WTC11 (cell line): ENCODE data around the gene ASIC3. TPM values are rescaled to one million over a fixed set of nuclear protein-coding genes. Genes with fewer than 3 reads are reported as not detected.

ENCODE experiments used
- ATAC-seq: fragments of 200-7000 bp; cut with Tn5 transposase; 2 replicates; pipeline ENCODE4 v1.10.0; 2021; ENCODE audit warnings: mild to moderate bottlenecking, moderate library complexity
- CTCF ChIA-PET: fragments of 300-600 bp; sonication (Branson Sonifier 250); formaldehyde crosslinking; loops from one replicate; lab custom pipeline; 2021; ENCODE audit warnings: antibody characterized with exemption; lab: Charles Lee
- POLR2A ChIA-PET: fragments of 350-600 bp; sonication (Branson Sonifier 250); formaldehyde crosslinking; loops from one replicate; lab custom pipeline; 2021; ENCODE audit warnings: antibody characterized with exemption; lab: Charles Lee
- DNase-seq: peaks from one replicate; pipeline ENCODE4 v3.0.0; 2021; ENCODE audit warnings: low spot score
- H3K27ac Mint-ChIP-seq: 2 replicates; pipeline ENCODE4 v1.8.0; 2021; ENCODE audit warnings: mixed read lengths
- H3K27me3 Mint-ChIP-seq: 2 replicates; pipeline ENCODE4 v1.8.0; 2021; ENCODE audit warnings: low read depth, mild to moderate bottlenecking, moderate library complexity, mixed read lengths
- H3K36me3 Mint-ChIP-seq: 2 replicates; pipeline ENCODE4 v1.8.0; 2021; ENCODE audit warnings: mixed read lengths
- H3K4me1 Mint-ChIP-seq: 2 replicates; pipeline ENCODE4 v1.8.0; 2022; ENCODE audit warnings: mixed read lengths
- H3K4me3 Mint-ChIP-seq: 2 replicates; pipeline ENCODE4 v1.8.0; 2021; ENCODE audit warnings: mild to moderate bottlenecking, moderate library complexity, mixed read lengths
- H3K9me3 Mint-ChIP-seq: 2 replicates; pipeline ENCODE4 v1.8.0; 2021; ENCODE audit warnings: mixed read lengths
- CBFB ChIP-seq: sonication (generic); formaldehyde crosslinking; IDR thresholded peaks from 2 replicates; pipeline ENCODE4 v1.8.1; 2022; ENCODE audit warnings: mild to moderate bottlenecking, low read depth, missing genetic modification reagents
- CDX4 ChIP-seq: fragments of 250-450 bp; sonication (Bioruptor Pico); IDR thresholded peaks from 2 replicates; pipeline ENCODE4 v1.9.0; 2021; ENCODE audit warnings: moderate library complexity, mild to moderate bottlenecking, inconsistent platforms, borderline replicate concordance
- CREM ChIP-seq: sonication (generic); formaldehyde crosslinking; IDR thresholded peaks from 2 replicates; pipeline ENCODE4 v1.8.1; 2022; ENCODE audit warnings: mild to moderate bottlenecking, missing genetic modification reagents, moderate library complexity
- EMX1 ChIP-seq: fragments of 250-450 bp; sonication (Bioruptor Pico); IDR thresholded peaks from 2 replicates; pipeline ENCODE4 v1.8.0; 2021; ENCODE audit warnings: mild to moderate bottlenecking
- FOXP1 ChIP-seq: sonication (generic); formaldehyde crosslinking; IDR thresholded peaks from 2 replicates; pipeline ENCODE4 v1.8.0; 2022; ENCODE audit warnings: missing genetic modification reagents, mild to moderate bottlenecking, moderate library complexity, borderline replicate concordance
- GABPB1 ChIP-seq: sonication (generic); formaldehyde crosslinking; IDR thresholded peaks from 2 replicates; pipeline ENCODE4 v1.8.1; 2023; ENCODE audit warnings: mild to moderate bottlenecking, missing genetic modification reagents
- GRHL2 ChIP-seq: fragments of 250-450 bp; sonication (Bioruptor Pico); IDR thresholded peaks from 2 replicates; pipeline ENCODE4 v1.8.0; 2022; ENCODE audit warnings: mild to moderate bottlenecking, moderate library complexity; ENCODE audit not compliant: insufficient replicate concordance, severe bottlenecking
- GTF2I ChIP-seq: fragments of 250-450 bp; sonication (Bioruptor Pico); conservative IDR thresholded peaks from 2 replicates; pipeline ENCODE4 v1.4.0; 2021; ENCODE audit warnings: mild to moderate bottlenecking
- HMGA2 ChIP-seq: fragments of 250-450 bp; sonication (Bioruptor Pico); IDR thresholded peaks from 2 replicates; pipeline ENCODE4 v1.4.0; 2021; ENCODE audit warnings: mild to moderate bottlenecking, moderate library complexity
- JUN ChIP-seq: sonication (generic); formaldehyde crosslinking; IDR thresholded peaks from 2 replicates; pipeline ENCODE4 v1.8.0; 2023; ENCODE audit warnings: mild to moderate bottlenecking, missing genetic modification reagents
- MXD4 ChIP-seq: fragments of 250-450 bp; sonication (Bioruptor Pico); IDR thresholded peaks from 2 replicates; pipeline ENCODE4 v1.8.0; 2021; ENCODE audit warnings: mild to moderate bottlenecking, moderate library complexity, borderline replicate concordance
- NFE2L1 ChIP-seq: sonication (generic); formaldehyde crosslinking; IDR thresholded peaks from 2 replicates; pipeline ENCODE4 v1.8.1; 2023; ENCODE audit warnings: missing genetic modification reagents
- NR2C2 ChIP-seq: sonication (generic); formaldehyde crosslinking; IDR thresholded peaks from 2 replicates; pipeline ENCODE4 v1.8.0; 2022; ENCODE audit warnings: mild to moderate bottlenecking, missing genetic modification reagents
- PRRX2 ChIP-seq: fragments of 250-450 bp; sonication (Bioruptor Pico); IDR thresholded peaks from 2 replicates; pipeline ENCODE4 v1.8.0; 2021; ENCODE audit warnings: mild to moderate bottlenecking
- SOX15 ChIP-seq: fragments of 250-450 bp; sonication (Bioruptor Pico); IDR thresholded peaks from 2 replicates; pipeline ENCODE4 v1.9.0; 2021; ENCODE audit warnings: mild to moderate bottlenecking
- TCF7 ChIP-seq: sonication (generic); formaldehyde crosslinking; IDR thresholded peaks from 2 replicates; pipeline ENCODE4 v1.8.0; 2022; ENCODE audit warnings: mild to moderate bottlenecking, low read depth, missing genetic modification reagents, moderate library complexity
- TEAD4 ChIP-seq: sonication (generic); formaldehyde crosslinking; IDR thresholded peaks from 2 replicates; pipeline ENCODE4 v1.8.0; 2022; ENCODE audit warnings: mild to moderate bottlenecking, missing genetic modification reagents
- ZNF263 ChIP-seq: sonication (generic); formaldehyde crosslinking; IDR thresholded peaks from 2 replicates; pipeline ENCODE4 v1.8.1; 2022; ENCODE audit warnings: low read depth, mild to moderate bottlenecking, moderate library complexity, missing genetic modification reagents
- ZNF317 ChIP-seq: sonication (generic); formaldehyde crosslinking; IDR thresholded peaks from 2 replicates; pipeline ENCODE4 v1.8.1; 2023; ENCODE audit warnings: low read depth, mild to moderate bottlenecking, moderate library complexity, missing genetic modification reagents, borderline replicate concordance
- ZNF671 ChIP-seq: fragments of 250-450 bp; sonication (Bioruptor Pico); IDR thresholded peaks from 2 replicates; pipeline ENCODE4 v1.8.0; 2021; ENCODE audit warnings: mild to moderate bottlenecking
- total RNA-seq: library from RNA; stranded (reverse); gene quantifications from 3 replicates; pipeline ENCODE4 v1.2.3, GENCODE V29; 2021
- TF ChIP-seq, protein P1 (sequence below): fragments of 250-450 bp; sonication (Bioruptor Pico); IDR thresholded peaks from 2 replicates; pipeline ENCODE4 v1.9.0; 2021; ENCODE audit warnings: mild to moderate bottlenecking
- TF ChIP-seq, protein P2 (sequence below): sonication (generic); formaldehyde crosslinking; IDR thresholded peaks from 2 replicates; pipeline ENCODE4 v1.8.1; 2022; ENCODE audit warnings: mild to moderate bottlenecking, missing genetic modification reagents, moderate library complexity, borderline replicate concordance
- TF ChIP-seq, protein P3 (sequence below): sonication (generic); formaldehyde crosslinking; IDR thresholded peaks from 2 replicates; pipeline ENCODE4 v1.8.0; 2022; ENCODE audit warnings: mild to moderate bottlenecking, missing genetic modification reagents
- TF ChIP-seq, protein P4 (sequence below): sonication (generic); formaldehyde crosslinking; IDR thresholded peaks from 2 replicates; pipeline ENCODE4 v1.8.0; 2022; ENCODE audit warnings: mild to moderate bottlenecking, missing genetic modification reagents
- TF ChIP-seq, protein P5 (sequence below): fragments of 250-450 bp; sonication (Bioruptor Pico); IDR thresholded peaks from 2 replicates; pipeline ENCODE4 v2.1.2; 2022; ENCODE audit warnings: mild to moderate bottlenecking, moderate library complexity
- TF ChIP-seq, protein P6 (sequence below): fragments of 200-600 bp; IDR thresholded peaks from 2 replicates; pipeline ENCODE4 v1.8.0; 2022; ENCODE audit warnings: antibody characterized with exemption

ASIC3 gene
- total RNA-seq, 1 experiment from 2014 or later = 5.5 TPM

DNA sequence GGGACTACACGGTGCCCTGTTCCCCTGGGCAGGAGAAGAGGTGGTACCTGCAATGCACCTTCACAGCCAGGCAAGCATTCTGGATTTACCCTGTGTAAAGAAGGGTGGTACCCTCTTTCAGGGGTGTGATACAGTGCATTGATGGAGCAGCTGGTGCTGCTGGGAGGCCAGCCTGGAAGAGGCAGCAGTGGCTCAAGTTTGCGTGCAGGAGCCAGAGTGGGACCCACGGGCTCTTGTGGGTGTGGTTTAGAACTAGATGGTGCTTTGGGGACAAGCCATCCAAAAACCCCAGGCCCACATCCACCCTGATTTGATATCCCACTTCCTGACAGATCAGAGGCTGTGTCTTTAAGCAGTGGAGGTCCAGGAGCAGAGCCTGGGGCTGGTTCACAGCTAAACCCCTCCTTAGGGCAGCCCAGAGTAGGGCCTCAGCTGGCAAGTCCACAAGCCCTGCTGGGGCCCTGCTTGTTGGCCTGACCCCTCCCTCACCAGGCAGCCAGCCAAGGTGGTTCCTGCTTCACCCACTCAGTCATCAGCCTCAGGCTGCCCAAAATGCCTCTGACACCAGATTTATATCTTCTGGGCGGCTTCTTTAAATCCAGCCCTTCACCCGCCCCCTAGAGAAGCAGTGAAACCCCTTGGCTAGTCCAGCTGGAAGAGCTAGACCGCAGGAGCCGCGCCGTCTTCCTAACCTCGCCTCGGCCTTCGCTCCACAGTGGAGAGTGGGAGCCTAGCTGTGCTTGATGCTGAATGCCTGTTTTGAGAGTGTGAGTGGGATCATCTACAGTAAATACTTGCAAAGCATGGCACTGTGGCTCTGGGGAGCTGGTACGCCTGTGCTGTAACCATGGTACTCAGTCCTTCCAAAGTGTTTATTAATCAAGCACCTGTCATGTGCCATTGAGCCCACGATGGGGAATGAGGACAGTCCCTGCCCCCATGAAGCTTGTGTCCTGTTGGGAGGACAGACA, 1.4 kb upstream of the ASIC3 start (continued):
- no peak for TF ChIP-seq JUN

GRCh38 chr7:151048911-151049463, 656 bp downstream of the ASIC3 start:
- no peaks in the 10 kb centered on the region for H3K9me3 Mint-ChIP-seq
- DNase-seq = no peak
- H3K4me3 Mint-ChIP-seq = no peak overlapping the region
- ATAC-seq = no peak
- TF ChIP-seq PRRX2 = no peak
- no peak for TF ChIP-seq GRHL2 (CRISPR knock-in tag)
- no peak for TF ChIP-seq NR2C2 (CRISPR knock-in tag)
- TF ChIP-seq, protein P1, sequence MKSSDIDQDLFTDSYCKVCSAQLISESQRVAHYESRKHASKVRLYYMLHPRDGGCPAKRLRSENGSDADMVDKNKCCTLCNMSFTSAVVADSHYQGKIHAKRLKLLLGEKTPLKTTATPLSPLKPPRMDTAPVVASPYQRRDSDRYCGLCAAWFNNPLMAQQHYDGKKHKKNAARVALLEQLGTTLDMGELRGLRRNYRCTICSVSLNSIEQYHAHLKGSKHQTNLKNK (CRISPR knock-in tag) = no peak
- TF ChIP-seq, all 79 proteins: peak for 0
- CTCF ChIA-PET = interaction anchor here (0.9 to 4.2 kb wide), 5 partner anchors 16 to 75 kb away, joined by 3 to 34 read pairs (median 4); partner anchors contain the start of gene ABCB8
- Mint-ChIP-seq H3K4me1 (0 out of 2 replicates have a peak, but pooled peaks cover 2% of the 10 kb centered on the region), H3K36me3 (no peaks in the 10 kb centered on the region), H3K27ac (no peak overlapping the region), H3K27me3 (peaks cover 34% of the 10 kb centered on the region)
- POLR2A ChIA-PET = no interaction called here

- ChIA-PET CTCF (interaction anchor here (0.5 to 4.2 kb wide), 16 partner anchors 9 to 1218 kb away, joined by 3 to 34 read pairs (median 4); partner anchors contain the start of gene ABCB8), POLR2A (interaction anchor here (1.1 to 1.9 kb wide), 4 partner anchors 11 to 38 kb away, joined by 3 to 11 read pairs (median 4); partner anchors contain the start of gene FASTK)
- Mint-ChIP-seq H3K4me3 (no peak overlapping the region), H3K4me1 (peaks cover 3% of the 10 kb centered on the region; the same call in 1 of the 2 replicates), H3K9me3 (no peaks in the 10 kb centered on the region), H3K27me3 (peaks cover 34% of the 10 kb centered on the region), H3K27ac (no peak overlapping the region), H3K36me3 (no peaks in the 10 kb centered on the region; the same call in 1 of the 2 replicates)
- ATAC-seq = peak; percentile 85
- peak; percentile 90 for DNase-seq
- TF ChIP-seq EMX1 (no peak), CDX4 (CRISPR knock-in tag) (no peak), GABPB1 (no peak), CBFB (no peak; the same call in 1 of the 2 replicates), TEAD4 (CRISPR knock-in tag) (peak; percentile 96), SOX15 (CRISPR knock-in tag) (no peak), TCF7 (peak; percentile 96), MXD4 (CRISPR knock-in tag) (no peak), HMGA2 (CRISPR knock-in tag) (no peak), NFE2L1 (CRISPR knock-in tag) (peak; percentile 97), GTF2I (CRISPR knock-in tag) (no peak), ZNF263 (CRISPR knock-in tag) (no peak; the same call in 1 of the 2 replicates), ZNF317 (peak; percentile 78), PRRX2 (no peak), ZNF671 (CRISPR knock-in tag) (no peak), CREM (peak; percentile 80; the same call in 1 of the 2 replicates), FOXP1 (peak; percentile 99)
- TF ChIP-seq, protein P2, sequence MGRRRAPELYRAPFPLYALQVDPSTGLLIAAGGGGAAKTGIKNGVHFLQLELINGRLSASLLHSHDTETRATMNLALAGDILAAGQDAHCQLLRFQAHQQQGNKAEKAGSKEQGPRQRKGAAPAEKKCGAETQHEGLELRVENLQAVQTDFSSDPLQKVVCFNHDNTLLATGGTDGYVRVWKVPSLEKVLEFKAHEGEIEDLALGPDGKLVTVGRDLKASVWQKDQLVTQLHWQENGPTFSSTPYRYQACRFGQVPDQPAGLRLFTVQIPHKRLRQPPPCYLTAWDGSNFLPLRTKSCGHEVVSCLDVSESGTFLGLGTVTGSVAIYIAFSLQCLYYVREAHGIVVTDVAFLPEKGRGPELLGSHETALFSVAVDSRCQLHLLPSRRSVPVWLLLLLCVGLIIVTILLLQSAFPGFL (CRISPR knock-in tag) = no peak
- TF ChIP-seq, protein P3, sequence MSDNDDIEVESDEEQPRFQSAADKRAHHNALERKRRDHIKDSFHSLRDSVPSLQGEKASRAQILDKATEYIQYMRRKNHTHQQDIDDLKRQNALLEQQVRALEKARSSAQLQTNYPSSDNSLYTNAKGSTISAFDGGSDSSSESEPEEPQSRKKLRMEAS (CRISPR knock-in tag) = peak; percentile 99
- TF ChIP-seq, protein P4, sequence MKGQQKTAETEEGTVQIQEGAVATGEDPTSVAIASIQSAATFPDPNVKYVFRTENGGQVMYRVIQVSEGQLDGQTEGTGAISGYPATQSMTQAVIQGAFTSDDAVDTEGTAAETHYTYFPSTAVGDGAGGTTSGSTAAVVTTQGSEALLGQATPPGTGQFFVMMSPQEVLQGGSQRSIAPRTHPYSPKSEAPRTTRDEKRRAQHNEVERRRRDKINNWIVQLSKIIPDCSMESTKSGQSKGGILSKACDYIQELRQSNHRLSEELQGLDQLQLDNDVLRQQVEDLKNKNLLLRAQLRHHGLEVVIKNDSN = peak; percentile 82
- TF ChIP-seq, protein P5, sequence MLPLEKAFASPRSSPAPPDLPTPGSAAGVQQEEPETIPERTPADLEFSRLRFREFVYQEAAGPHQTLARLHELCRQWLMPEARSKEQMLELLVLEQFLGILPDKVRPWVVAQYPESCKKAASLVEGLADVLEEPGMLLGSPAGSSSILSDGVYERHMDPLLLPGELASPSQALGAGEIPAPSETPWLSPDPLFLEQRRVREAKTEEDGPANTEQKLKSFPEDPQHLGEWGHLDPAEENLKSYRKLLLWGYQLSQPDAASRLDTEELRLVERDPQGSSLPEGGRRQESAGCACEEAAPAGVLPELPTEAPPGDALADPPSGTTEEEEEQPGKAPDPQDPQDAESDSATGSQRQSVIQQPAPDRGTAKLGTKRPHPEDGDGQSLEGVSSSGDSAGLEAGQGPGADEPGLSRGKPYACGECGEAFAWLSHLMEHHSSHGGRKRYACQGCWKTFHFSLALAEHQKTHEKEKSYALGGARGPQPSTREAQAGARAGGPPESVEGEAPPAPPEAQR (CRISPR knock-in tag) = no peak
- TF ChIP-seq, protein P6, sequence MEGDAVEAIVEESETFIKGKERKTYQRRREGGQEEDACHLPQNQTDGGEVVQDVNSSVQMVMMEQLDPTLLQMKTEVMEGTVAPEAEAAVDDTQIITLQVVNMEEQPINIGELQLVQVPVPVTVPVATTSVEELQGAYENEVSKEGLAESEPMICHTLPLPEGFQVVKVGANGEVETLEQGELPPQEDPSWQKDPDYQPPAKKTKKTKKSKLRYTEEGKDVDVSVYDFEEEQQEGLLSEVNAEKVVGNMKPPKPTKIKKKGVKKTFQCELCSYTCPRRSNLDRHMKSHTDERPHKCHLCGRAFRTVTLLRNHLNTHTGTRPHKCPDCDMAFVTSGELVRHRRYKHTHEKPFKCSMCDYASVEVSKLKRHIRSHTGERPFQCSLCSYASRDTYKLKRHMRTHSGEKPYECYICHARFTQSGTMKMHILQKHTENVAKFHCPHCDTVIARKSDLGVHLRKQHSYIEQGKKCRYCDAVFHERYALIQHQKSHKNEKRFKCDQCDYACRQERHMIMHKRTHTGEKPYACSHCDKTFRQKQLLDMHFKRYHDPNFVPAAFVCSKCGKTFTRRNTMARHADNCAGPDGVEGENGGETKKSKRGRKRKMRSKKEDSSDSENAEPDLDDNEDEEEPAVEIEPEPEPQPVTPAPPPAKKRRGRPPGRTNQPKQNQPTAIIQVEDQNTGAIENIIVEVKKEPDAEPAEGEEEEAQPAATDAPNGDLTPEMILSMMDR = no peak
Measured at GRCh38 chr7:151051108-151051507, 2.8 kb downstream of the ASIC3 start.
